HG03575 (cell line): ENCODE data around the gene KLC1.

ENCODE experiments used
- ATAC-seq: cut with Tn5 transposase; IDR thresholded peaks from one replicate; pipeline ENCODE4 v1.9.1; 2021; ENCODE audit not compliant: unreplicated experiment, insufficient number of reproducible peaks, low FRiP score; ENCODE audit errors: extremely low read depth

The KLC1 gene

DNA sequence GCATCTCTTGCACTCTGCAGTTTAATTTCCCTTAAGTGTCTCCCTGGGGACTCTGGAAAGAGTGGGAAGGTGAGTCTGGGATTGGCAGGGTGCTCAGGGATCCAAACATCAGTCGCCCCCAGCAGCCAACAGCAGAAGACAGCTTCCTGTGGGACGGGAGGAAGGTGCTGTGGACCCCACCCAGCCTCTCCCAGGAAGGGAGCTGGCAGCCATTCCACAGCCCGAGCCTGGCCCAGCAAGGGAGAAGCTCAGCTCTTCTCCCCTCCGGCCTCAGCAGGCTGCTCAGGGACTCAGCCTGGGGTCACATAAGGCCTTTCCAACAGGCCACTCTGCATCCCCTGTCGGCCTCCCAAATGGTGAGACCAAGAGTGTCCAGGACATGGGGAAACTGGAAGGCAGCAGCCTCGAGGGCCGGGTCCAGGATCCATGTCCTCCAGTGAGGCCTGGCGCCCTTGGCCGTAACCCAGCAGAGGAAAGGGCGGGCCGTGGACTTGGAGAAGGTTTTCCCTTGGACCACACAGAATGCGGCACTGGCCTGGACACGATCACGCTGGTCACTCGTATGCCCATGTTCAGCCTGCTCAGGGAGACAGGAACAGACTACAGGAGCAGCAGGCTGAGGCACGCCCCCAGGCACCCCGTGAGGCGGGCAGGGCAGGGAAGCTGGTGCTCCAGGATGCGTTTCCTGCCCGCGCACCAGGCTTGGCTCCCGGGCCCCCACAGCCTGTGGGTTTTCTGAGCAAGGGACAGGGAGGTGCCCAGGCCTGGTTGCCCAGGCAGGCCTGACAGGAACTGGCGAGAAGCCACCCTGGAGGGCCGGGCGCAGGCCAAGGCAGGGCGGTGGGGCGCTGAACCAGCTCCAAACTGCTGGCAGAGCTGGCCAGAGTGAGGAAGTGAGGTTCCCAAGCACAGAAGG lies 82.8 kb downstream of the KLC1 start:
- ATAC-seq: no peak

DNA sequence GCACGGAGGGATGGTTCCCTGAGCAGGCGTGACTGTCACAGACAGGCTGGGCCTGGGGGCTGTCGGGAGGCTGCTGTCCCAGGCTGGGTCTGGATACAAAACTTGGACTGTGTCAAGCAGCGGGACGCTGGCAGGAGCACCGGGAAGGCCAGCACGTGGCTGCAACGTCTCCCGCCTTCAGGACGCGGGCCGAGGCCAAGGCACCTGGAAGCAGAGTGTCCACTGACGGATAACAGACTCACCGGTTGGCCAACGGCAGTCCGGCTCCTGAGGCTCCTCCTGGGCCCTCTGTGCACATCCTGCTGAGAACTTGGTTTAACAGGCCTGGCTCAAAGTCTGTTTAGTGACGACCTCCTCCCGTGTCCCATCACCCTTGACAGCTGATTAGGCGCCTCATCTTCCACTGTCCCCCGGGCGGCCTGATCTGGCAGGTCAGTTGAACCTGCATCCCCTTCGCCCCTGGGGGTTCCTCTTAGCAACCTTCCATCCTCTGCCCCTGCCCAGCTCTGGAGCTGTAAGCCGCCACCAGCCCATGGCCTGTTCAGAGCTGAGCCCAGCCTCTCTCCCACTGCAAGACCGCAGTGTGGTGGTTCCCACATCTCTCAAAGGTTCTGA lies 83.7 kb downstream of the KLC1 start:
- ATAC-seq: no peak

DNA sequence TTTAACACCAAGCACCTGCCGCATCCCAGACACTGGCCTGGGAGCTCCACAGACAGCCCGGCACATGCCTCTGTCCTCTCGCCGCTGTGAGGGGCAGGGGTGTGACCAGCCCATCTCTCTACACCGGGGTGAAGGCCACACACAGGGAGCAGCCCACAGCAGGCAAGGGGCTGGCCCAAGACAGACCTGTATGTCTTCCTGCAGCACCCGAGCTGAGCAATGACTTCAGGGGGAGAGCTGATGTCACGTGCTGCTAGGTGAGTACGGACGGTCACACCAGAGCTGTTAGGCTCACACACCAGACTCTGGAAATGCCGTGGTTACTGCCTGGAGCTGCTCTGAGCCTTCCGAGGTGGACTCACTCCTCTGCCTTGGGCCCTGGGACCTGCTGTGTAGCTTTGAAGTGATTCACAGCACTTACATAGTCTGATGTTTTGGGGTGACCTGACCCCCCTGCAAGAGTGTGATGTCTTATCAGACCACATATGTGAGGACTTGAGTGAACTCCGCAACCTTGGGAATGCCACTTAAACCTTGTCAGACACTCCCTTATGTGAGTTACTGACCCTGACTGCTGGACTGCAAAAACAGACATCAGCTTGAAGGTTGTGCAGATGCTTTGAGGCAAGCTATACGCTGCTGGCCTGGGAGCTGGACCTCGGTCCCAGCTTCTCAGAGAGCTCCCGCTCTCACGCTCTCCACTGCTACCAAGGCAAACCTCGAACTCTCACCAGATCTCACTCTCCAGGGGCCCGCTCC lies 84.5 kb downstream of the KLC1 start:
- ATAC-seq: no peak

GRCh38 chr14:103714063-103714724 lies 85.2 kb downstream of the KLC1 start:
- no peak for ATAC-seq

DNA sequence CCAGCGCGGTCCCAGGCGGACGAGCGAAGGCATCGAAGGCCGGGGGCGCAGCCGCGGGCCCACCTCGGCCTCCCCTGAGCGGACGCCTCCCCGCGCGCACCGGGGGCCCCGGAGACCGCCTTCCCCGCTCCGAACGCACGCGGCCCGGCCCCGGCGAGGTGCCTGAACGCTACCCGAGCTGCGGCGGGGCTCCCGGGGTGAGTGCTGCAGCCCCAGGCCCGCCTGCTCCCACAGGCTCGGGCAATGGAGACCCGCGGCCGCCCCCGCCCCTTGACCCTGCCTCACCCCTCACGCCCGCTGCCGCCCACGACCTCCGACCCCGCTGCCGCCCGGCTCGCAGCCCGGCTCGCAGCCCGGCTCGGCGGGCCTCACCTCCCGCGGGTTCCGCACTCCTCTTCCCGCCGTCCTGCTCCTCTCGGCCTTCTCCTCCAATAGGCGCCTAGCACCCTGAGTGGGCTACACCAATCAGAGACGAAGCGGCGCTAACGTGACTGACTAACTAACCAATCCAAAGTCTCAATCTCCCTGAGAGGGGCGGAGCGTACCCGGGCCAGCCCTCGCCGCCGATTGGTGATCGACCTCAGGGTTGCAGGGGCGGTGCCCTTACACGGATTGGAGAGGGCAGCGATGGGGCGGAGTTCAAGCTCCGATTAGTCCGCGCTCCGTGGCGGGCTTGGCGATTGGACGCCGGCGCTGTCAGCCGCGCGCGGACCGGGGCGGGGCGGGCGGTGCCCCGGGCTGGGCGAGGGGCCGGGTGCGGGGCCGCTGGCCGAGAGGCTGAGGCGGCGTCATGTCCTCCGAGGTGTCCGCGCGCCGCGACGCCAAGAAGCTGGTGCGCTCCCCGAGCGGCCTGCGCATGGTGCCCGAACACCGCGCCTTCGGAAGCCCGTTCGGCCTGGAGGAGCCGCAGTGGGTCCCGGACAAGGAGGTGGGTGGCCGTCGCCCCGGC lies 86.3 kb downstream of the KLC1 start, which contains the start of the genes XRCC3 and ZFYVE21:
XRCC3 (minus strand) TSS at position 400 of the 949 bp plus-strand sequence. CDS start 4,364 bp downstream, outside the sequence.
ZFYVE21 (plus strand) TSS at position 759 of the 949 bp plus-strand sequence; CDS start at position 791, 32 bp downstream.
- ATAC-seq: peak; percentile 90

DNA sequence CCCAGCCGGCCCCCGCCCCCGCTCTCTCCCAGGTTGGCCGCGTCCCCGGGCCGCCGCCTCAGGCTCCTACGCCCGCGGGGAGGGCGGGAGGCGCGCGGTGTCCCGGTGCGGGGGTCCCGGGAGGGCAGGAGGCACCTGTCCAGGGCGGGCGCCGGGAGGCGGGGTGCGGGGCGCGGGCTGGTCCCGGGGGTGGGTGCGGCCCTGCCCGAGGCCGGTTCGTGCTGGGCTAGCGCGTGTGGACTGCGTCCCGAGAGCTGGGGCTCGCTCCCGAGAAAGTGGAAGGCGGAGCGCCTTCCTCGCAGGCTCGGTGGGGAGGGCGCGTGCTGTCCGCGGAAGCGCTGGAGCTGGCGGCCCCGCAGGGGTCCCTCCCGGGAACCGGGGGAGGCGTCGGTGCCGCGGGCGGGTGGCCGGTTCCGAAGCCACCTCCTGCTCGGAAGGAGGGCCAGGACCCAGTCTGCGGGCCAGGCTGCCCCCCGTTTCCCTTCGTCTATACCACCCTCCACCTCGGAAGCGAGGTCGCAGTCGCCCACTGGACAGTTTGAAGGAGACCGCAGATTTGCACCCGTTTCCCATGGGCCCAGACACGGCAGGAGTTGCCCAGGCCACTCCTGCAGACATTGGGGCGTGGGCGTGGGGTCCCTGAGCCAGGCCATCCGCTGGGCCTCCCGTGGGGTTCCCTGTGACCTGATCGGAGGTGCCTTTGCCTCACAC lies 87.2 kb downstream of the KLC1 start:
- ATAC-seq: no peak

DNA sequence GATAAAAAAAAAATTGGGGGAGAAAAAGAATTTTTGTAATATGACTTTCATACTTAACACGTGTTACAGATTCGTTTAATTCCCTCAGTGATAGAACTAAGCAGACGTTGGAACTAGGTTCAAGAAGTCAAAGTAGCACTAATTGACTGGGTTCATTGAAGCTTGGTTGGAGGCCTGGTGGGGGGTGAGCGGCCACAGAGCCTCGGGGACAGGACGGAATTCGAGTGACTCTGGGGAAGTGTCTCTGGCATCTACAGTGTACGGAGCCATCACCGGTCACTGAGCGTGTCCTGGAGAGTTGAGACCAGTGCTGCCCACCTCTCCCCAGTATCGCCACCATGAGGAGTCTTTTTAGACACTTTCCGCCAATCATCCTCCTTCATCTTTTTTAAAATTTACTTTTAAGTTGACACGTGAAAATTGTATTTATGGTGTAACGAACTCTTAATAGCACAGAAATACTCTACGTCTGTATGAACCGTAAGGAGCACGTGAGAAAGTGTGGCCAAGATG lies 87.9 kb downstream of the KLC1 start:
- no peak for ATAC-seq

DNA sequence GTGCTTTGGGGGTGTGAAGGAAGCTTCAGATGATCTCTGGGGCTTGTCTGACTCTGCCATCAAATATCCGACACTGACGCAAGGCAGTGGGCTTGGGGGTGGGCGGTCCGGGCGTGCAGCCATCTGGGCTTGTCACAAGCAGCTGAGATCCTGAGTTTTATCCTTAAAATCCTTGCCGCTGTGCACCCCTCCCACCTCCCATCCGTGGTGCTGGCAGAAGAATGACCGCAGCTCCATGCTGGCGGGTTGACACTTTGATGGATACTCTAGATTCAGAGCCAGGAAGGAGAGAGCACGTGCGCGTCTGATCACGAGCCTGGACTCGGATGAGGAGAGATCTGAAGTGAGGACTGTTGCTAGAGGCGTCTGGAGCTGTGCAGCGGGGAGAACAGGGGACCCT lies 89.6 kb downstream of the KLC1 start:
- no peak for ATAC-seq

DNA sequence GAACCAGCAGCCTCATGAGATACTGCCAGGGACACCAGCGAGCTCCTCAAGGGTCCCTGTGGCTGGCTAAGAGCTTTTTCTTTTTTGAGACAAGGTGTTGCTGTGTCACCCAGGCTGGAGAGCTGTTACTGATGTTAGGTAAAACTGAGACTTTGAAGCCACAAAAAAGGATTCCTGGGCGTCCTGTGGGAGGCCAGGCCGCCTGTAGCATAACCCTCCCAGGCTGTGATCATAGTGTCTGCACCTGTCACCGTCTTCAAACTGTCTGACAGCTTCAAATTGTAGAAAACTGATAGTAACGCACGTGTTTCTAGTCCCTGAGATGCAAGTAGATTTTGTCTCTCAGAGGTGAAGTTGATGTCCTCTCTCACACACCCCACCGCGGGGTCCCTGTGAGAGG lies 90.7 kb downstream of the KLC1 start:
- ATAC-seq: no peak

GRCh38 chr14:103721334-103722120 lies 92.5 kb downstream of the KLC1 start:
- ATAC-seq: no peak

- ATAC-seq: no peak
These were observed 94.7 kb downstream of the KLC1 start for GRCh38 chr14:103723748-103724081.

- no peak for ATAC-seq
These were observed 95.1 kb downstream of the KLC1 start for GRCh38 chr14:103724116-103724515.

DNA sequence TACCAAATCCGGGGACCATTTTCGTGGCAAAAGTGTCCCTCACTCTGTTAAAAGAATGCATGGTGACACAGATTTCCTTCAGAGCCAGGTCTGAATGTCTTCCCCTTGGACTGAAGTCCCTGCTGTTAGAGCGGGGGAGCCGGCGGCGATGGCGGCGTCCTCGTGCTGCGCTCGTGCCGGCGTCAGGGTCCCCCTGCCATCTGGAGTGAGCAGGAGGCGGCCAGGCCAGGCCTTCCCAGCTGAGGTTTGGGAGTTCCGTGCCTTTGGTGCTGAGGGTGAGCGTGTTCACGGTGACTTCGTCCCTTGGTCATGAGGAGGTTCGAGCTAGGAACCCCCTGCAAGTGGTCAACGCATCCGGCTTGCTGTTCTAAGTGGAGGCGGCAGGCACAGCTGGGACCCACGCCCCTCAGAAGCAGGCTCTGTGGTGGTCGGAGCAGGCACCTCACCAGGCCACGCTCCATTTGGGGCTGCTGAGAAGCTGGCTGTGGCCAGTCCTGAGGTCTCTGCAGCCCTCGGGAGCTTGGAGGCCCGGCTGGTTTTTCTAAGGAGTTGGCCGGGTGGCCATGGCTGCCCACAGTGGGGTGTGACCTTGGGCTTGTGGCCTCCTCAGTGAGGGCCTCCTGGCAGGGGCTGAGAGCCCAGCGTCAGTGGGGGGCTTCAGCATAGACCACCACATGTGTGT lies 96.1 kb downstream of the KLC1 start:
- ATAC-seq: no peak

- ATAC-seq: no peak
These were observed 96.9 kb downstream of the KLC1 start for GRCh38 chr14:103725739-103726395.

GRCh38 chr14:103726474-103726873 lies 97.5 kb downstream of the KLC1 start:
- no peak for ATAC-seq
